NCI-H2107 treated with DMSO at 0.1 percent for 48 hours (cell line): ENCODE results near the gene NOM1.
A peak's percentile ranks its signal among the peaks of the same experiment; 100 is the strongest.
"Not testable (repeated sequence)": the region's sequence is repeated elsewhere in the genome, so short reads cannot be mapped to it uniquely, and the experiment has no call there.

ENCODE experiments used
- DNase-seq: peaks from one replicate; lab custom pipeline; 2025; ENCODE audit not compliant: unreplicated experiment; lab: John Stamatoyannopoulos, UW

The NOM1 gene, protein sequence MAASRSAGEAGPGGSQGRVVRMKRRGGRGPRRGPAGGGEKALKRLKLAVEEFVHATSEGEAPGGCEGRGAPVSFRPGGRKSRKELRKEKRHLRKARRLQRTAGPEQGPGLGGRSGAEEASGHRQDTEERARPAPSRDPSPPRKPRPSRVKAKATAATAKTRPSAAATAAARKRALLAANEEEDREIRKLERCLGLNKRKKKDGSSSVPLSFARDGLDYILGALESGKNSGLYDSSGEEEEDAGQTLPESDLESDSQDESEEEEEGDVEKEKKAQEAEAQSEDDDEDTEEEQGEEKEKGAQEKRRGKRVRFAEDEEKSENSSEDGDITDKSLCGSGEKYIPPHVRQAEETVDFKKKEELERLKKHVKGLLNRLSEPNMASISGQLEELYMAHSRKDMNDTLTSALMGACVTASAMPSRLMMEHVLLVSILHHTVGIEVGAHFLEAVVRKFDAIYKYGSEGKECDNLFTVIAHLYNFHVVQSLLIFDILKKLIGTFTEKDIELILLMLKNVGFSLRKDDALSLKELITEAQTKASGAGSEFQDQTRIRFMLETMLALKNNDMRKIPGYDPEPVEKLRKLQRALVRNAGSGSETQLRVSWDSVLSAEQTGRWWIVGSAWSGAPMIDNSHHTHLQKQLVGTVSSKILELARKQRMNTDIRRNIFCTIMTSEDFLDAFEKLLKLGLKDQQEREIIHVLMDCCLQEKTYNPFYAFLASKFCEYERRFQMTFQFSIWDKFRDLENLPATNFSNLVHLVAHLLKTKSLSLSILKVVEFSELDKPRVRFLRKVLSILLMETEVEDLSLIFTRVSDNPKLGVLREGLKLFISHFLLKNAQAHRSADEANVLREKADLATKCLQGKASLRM

DNA sequence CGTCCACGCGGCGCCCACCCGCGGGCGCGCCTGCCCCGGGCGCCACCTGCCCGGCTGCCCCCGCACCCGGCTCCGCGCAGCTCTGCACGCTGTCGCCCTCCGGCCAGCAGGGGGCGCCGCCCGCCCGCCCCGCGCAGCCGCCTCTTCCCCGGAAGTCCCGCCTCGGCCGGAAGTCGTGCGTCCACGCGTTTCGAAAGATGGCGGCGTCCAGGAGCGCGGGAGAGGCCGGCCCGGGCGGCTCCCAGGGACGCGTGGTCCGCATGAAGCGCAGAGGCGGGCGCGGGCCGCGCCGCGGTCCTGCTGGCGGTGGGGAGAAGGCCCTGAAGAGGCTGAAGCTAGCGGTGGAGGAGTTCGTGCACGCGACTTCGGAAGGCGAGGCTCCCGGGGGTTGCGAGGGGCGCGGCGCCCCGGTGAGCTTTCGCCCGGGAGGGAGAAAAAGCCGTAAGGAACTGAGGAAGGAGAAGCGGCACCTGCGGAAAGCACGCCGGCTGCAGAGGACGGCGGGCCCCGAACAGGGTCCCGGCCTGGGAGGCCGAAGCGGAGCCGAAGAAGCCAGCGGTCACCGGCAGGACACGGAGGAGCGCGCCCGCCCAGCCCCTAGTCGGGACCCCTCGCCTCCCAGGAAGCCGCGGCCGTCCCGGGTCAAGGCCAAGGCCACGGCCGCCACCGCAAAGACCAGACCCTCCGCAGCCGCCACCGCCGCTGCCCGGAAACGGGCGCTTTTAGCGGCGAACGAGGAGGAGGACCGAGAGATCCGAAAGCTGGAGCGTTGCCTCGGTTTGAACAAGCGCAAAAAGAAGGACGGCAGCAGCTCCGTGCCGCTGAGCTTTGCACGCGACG is at the start of gene NOM1:
NOM1 (plus strand) TSS at position 172 of the 840 bp plus-strand sequence; CDS start at position 198, 26 bp downstream.
- peak; percentile 40 for DNase-seq

DNA sequence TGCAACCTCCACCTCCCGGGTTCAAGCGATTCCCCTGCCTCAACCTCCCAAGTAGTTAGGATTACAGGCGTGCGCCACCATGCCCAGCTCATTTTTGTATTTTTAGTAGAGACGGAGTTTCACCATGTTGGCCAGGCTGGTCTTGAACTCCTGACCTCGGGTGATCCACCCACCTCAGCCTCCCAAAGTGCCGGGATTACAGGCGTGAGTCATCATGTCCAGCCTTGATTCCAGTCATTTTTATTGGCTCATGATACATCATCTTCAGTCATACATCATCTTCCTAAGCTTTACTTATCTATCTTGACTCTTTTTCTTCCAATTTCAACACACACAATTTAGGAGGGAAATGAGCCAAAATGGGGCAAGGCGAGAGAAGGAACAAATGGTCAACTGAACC is 49.4 kb upstream of the NOM1 start:
- DNase-seq, result not testable (repeated sequence)

DNA sequence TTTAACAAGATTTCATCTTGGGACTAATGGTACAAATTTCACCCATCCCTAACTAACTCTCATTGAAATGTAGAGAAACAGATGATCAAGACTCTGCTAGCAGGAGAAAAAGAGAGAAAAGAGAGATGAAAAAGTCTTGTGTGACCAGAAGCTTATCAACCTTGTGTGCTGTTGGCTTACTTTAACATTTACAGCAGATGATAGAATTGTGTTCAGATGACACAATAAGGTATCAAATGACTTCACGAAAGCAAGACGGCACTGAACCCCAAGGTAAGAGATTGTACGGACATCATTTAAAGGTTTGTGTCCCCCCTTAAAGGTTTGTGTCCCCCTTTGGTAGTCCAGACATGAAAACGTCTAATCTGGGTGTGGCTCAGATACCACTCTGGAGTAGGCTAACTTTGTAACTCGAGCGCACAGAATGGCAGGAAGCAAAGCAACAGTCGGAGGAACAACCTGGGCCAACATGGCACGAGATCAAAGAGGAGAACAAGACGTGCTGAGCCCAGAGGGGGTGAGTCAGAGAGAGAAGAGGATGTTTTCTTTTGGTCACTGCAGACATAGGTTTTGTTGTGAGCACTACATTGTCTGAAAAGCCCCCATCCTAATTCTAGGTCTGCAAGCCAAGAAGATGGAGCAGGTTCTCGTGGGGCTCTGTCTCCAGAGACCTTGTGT is 46.1 kb upstream of the NOM1 start:
- no peak for DNase-seq

GRCh38 chr7:156906200-156906649 is 43.3 kb upstream of the NOM1 start:
- no peak for DNase-seq

DNA sequence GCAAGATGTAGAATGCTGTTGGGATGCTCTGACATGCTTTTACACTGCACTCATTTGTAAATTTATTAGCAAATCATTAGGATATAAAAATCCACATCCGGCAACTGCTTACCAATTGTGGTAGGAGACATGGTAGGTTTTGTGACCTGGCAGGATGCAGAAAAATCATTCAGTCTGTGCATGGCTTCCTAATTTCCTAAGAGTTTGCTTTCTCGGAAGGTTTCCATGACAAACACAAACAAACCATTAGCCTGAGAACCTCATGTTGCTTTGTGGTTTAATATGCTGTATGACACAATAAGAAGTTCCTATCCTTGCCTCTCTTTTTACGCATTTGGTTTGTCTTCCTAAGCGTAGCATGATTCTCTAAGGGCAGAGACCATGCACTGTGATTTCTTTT is 41.9 kb upstream of the NOM1 start:
- DNase-seq, result peak; percentile 55

- DNase-seq, result not testable (repeated sequence)
These were observed 39.8 kb upstream of the NOM1 start for GRCh38 chr7:156909574-156910252.

DNA sequence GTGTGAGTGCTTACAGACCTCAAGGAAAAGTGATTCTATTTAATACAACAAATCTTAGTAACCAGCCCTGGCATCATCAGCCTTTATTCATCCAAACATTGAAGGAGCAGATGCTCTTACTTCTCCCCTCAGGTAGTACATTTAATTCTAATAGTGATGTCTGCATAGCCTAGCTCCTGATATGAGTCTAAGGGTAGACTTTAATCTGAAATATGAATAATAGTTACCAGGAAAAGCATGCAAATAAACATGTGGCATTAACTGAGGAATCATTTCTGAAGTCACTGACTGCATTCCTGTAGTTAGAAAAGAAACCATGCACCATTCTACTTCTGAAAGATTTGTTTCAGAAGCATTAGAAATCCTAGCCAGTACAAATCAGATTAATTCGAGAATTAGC is 30.9 kb upstream of the NOM1 start:
- DNase-seq, result no peak

GRCh38 chr7:156919132-156919713 is 30.3 kb upstream of the NOM1 start:
- DNase-seq, result no peak

DNA sequence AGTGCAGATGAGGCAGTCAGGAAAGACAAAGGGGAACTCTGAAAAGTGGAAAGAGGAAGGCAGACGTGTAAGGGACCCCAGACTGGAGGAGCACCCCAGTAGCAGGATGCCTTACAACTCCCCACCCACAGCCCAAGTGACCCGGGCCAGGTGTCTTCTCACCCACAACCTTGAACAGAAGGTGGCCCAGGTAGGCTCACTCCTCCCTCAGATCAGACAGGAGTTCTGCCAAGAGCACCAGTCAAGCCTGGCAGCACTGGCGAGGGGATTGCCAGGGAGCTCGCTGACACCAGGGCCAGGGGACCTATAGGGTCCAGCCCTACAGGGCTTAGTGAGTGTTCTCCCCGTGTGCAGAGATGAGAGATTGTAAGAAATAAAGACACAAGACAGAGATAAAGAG is 29.4 kb upstream of the NOM1 start:
- no peak for DNase-seq

DNA sequence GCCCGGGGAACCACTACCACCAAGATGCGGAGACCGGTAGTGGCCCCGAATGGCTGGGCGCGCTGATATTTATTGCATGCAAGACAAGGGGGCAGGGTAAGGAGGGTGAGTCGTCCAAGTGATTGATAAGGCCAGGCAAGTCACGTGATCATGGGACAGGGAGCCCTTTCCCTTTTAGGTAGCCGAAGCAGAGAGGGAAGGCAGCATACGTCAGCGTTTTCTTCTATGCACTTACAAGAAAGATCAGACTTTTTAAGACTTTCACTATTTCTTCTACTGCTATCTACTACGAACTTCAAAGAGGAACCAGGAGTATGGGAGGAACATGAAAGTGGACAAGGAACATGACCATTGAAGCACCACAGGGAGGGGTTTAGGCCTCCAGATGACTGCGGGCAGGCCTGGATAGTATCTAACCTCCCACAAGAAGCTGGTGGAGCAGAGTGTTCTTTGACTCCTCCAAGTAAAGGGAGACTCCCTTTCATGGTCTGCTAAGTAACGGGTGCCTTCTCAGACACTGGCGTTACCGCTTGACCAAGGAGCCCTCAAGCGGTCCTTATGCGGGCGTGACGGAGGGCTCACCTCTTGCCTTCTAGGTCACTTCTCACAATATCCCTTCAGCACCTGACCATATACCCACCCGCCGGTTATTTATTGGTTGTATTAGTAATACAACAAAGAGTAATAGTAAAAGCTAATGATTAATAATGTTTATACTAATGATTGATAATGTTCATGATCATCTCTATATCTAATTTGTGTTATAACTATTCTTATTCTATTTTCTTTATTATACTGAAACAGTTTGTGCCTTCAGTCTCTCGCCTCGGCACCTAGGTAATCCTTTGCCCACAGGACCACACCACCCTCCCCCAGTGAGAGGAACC is 28.8 kb upstream of the NOM1 start:
- not testable (repeated sequence) for DNase-seq

DNA sequence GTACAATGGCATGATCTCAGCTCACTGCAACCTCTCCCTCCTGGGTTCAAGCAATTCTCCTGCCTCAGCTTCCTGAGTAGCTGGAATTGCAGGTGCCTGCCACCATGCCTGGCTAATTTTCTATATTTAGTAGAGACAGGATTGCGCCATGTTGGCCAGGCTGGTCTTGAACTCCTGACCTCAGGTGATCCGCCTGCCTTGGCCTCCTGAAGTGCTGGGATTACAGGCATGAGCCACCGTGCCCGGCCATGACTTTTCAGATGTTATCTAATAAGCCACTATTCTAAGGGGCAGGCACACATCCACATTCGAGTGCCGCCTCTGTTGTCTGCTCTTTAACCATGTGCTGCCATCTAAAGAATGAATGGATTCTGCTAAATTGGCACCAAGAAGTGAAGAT is 27.2 kb upstream of the NOM1 start:
- not testable (repeated sequence) for DNase-seq

- not testable (repeated sequence) for DNase-seq
These were observed 23.7 kb upstream of the NOM1 start for GRCh38 chr7:156925821-156926220.

- no peak for DNase-seq
These were observed 21.7 kb upstream of the NOM1 start for GRCh38 chr7:156927571-156928405.

GRCh38 chr7:156928406-156928747 is 21.1 kb upstream of the NOM1 start:
- no peak for DNase-seq

GRCh38 chr7:156929789-156930539 is 19.5 kb upstream of the NOM1 start:
- no peak for DNase-seq

DNA sequence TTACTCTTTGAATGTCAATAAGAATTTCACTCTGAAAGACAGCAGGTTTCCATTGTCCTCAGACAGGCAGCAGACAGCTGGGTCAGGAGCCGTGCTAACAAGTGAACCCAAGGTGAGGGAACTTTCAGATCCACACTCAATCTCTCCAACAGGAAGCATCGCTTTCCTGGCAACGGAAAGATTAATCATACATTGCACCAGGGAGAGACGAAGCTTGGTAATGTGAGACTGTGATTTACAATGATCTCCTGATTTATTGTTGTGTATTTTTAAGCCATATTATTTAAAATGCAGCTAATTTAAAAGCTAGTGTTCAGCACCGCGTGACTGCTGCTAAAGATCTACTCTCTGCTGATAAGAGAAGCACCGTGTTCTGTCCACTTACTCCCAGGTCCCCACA is 17.5 kb upstream of the NOM1 start:
- peak; percentile 26 for DNase-seq

DNA sequence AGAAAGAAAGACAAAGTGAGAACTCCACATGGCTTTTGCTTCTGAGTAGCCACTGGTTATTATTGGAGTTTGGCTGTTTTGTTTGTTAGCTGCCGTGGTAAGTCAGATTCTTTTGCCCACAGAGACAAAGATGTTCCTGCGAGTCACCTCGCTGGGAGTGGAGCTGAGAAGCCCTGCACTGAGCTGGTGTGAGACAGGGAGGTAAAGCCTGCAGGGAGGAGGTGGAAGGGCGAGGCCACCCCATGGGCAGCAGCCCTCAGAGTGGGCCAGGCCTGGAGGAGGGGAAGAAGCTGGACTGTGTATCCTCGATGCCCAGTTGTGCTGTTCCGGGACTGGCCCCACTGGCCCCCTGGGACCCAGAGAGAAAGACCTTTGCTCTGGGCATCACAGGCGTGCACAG is 14.3 kb upstream of the NOM1 start:
- DNase-seq, result no peak
